ENCODE measurements around the gene LRRC27.
"Not testable (repeated sequence)": the region's sequence is repeated elsewhere in the genome, so short reads cannot be mapped to it uniquely, and the experiment has no call there.

The LRRC27 gene

DNA sequence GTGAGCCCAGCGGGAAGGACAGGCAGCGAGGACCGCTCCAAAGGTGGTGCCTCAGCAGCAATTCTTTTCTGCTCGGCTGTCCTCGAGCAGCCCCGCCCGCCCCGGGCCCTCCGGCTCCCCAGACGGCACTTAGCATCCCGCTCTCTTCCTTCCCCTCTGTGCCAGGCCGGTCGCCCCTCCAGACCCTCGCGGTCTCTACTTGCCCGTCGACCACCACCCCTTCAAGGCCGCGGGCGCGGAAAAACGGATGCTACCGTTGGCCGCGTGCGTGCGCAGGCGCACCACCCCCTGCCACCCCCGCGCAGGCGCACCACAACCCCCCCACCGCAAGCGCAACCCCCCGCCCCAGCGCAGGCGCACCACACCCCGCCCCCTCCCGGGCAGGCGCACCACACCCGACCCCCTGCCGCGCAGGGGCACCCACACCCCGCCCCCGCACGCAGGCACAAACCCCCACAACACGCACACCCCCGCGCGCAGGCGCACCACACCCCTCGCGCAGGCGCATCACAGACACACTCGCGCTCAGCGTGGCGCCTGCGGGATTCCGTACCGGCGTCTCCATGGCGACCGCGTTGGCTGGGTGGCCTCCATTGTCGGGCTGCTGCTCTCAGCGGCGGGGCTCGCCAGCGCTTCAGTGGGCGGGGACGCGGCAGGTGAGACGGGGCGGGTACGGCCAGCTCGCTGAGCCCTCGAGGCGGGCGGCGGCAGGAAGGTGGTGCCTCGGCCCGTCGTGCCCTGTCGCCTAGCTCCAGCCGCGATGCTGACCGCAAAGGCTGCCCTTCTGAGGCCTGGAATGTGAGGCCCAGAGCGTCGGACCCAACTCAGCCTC, at the start of gene LRRC27:
TSS of gene LRRC27 (plus strand) at position 593 of the 832 bp plus-strand sequence. CDS start 1,332 bp downstream, outside the sequence.
- DNase-seq, result peak; percentile 100

DNA sequence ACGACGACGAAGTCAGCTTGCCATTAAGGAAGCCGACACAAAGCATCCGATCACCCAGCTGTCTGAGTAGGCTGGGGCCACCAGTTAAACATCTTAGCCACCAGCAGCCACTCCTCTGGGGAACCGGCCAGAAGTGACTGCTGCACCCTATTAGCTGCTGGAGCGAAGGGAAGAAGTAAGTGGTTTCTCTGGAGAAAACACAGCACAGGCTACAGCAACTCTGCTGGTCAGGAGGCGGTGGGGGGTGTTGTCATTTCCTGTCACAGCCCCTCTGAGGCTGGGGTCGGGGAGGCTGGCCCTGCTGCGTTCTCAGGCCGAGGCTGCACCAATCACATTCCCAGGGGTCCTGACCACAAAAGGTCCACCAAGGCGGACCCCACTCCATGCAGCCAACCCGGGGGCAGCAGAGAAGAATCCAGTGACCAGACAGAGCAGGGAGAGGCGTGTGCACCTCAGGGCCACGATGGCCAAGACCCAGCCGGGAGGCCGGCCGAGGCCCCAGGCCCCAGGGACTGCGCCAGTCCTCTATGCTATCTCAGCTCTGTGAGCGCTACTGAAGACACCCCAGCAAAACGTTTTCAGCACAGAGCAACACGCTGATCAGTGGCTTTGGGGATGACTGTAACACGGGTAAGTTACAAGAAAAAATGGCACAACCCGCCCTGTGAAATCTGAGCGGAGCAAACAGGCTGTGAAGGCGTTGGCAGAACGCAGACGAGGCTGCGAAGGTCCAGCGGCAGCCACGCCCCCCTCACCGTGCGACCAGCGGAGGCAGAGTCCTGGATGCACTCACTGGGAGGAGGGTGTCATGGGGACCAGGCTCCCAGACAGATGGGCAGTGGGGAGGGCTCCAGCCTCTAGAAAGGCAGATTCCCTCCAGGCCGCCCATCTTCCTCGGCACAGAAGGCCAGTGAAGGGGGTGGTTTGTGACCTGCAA, 49.1 kb upstream of the LRRC27 start:
- DNase-seq, result no peak

DNA sequence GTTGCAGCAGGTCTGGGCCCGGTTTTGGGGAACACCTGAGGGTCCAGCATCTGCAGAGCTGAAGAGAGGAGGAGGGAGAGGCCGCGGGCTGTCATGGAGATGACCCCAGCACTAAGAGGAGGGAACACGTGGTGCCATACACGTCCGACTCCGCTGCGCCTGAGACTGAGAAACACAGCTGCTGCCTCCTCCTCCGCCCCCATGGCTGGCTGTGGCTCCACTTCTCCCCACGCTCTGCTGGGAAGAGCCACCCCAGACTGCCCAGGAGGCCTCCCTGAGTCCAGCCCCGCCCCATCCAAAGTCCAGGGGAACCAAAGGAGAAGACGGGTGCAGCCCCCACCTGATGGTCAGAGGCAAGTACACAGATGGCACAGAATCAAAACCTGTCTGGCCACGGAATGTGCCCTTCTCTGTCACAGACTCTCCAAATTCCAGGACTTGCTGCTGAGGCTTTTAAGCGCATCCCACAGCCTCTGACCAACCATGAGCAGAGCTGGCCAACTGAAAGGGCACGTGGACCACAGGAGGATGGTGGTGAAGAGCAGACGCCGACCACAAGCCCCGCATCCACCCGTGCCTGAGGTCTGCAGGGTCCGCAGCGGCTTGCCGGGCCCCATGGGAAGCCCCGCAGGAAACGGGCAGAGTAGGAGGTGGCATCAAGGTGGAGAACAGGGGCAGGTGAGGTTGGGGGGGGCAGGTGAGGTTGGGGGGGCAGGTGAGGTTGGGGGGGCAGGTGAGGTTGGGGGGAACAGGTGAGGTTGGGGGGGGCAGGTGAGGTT, 48.2 kb upstream of the LRRC27 start:
- no peak for DNase-seq

DNA sequence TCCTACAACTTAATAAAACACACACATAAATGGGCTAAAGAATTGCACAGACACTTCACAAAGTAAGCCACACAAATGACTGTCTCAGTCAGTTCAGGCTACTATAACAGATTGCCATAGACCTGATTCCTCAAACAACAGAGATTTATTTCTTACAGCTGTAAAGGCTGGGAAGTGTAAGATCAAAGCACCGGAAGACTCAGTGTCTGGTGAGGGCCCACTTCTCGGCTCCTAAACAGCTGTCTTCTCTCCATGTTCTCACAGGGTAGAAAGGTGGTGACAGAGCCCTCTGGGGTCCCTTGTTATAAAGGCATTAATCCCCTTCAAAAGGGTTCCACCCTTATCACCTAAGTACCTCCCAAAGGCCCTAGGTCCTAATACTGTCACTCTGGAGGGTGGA, 42.6 kb upstream of the LRRC27 start:
- DNase-seq, result no peak

- no peak for DNase-seq
Measured at GRCh38 chr10:132290631-132291030, 41.4 kb upstream of the LRRC27 start.

DNA sequence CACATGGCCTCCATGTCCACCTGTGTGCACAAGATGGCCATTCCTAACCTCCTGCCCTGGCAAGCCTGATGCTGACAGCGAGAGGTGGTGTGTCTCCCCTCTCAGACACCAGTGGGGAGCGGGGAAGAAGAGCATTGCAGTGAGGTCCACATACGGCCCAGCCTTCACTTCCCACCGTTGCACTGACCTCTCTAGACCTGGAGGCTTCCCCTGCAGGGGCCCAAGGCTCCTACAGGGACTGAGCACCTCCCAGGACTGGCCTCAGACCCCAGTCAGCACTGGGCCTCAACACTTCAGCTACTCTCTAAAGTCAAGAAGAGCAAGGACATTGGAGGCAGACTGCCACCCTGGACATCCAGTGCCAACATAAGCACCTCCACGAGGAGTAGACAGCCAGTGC, 40.2 kb upstream of the LRRC27 start:
- DNase-seq, result no peak

GRCh38 chr10:132292287-132293200, 39.4 kb upstream of the LRRC27 start:
- no peak for DNase-seq

- no peak for DNase-seq
Measured at GRCh38 chr10:132293201-132293812, 38.7 kb upstream of the LRRC27 start.

GRCh38 chr10:132293813-132294520, 38.0 kb upstream of the LRRC27 start:
- DNase-seq, result no peak

DNA sequence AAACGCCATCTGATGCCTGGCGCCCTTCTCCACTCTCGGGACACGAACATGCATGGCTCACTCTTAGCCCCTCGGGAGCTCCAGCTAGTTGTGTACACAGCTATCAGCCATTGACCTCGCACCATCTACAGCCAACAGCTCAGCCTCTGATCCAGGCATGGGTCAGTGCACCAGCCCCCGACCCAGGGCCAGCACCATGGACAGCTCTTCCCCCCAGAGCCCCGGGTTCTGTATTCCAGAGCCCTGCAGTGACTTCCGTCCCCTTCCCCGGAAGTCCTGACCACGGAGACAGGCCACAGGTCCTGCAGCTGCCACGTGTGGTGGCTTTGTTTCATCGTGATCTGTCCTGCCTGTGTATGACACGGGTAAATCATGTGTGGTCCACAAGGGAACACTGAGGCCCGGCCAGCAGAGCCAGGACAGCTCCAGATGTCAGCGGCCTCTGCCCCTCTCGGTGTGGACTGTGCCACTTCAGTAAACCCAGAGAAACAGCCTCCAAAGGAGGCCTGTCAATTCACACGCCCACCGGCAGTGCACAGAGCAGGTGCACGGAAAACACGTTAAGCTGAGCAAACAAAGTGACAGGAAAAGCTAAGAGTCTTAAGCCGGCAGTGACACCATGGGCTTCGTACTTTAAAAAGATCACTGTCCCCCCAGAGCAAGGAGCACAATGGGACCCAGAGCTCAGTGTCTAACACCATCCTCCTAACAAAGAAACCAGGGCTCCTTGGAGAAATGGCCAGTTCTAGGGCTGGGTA, 37.3 kb upstream of the LRRC27 start:
- DNase-seq, result no peak

- not testable (repeated sequence) for DNase-seq
Measured at GRCh38 chr10:132295481-132295880, 36.5 kb upstream of the LRRC27 start.

DNA sequence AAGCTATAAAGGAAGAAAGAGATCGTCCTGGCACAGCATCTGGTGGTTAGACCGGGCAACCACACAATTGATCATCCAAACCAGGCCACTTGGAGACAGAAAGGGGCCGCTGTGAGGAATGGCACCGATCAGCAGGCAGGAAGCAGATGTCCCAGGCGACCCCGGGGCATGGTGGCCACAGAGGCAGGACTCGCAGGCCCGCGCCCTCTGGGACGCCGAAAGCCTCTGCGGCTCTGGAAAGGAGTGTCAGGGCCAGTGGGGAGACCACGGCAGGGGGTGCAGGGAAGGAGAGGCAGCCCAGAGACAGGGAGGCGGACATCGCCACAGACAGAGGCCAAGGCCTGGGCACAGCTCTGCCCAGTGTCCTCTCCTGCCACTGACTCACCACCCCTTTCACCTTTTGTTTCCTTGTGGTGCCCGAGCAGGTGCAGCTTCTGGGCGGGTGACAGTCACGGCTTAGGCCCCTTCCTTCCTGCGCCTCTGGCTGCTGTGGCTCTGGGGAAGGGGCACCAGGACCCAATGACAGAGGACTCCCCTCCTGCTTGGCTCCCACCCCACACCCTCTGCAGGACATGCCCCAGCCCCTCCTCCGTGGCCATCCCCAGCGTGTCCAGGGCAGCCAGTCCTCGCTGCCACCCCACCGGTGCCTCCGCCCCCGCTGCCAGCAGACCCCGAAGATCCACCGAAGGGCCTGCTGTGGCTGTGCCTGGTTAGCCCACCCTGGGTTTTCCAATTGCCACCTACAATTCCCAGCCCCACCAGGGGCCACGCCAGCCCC, 35.1 kb upstream of the LRRC27 start:
- no peak for DNase-seq

DNA sequence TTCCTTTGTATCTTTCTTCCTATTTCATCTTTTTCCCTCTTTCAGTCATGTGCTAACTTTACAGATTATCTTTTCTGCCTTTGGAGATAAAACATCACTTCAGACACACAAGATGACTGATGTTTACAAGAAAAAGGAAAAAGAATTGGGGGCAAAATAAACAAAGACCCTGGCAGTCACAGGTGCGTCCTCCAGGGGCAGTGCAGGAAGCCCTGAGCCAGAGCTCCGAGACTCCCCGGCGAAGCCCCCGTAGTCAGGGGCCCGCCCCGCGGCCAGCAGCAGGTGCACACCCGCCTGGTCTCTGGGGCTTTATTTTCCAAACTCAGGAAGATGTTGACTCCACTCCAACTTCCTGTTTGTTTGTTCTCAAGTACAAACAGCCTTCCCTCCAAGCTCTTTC, 34.5 kb upstream of the LRRC27 start:
- DNase-seq, result no peak

DNA sequence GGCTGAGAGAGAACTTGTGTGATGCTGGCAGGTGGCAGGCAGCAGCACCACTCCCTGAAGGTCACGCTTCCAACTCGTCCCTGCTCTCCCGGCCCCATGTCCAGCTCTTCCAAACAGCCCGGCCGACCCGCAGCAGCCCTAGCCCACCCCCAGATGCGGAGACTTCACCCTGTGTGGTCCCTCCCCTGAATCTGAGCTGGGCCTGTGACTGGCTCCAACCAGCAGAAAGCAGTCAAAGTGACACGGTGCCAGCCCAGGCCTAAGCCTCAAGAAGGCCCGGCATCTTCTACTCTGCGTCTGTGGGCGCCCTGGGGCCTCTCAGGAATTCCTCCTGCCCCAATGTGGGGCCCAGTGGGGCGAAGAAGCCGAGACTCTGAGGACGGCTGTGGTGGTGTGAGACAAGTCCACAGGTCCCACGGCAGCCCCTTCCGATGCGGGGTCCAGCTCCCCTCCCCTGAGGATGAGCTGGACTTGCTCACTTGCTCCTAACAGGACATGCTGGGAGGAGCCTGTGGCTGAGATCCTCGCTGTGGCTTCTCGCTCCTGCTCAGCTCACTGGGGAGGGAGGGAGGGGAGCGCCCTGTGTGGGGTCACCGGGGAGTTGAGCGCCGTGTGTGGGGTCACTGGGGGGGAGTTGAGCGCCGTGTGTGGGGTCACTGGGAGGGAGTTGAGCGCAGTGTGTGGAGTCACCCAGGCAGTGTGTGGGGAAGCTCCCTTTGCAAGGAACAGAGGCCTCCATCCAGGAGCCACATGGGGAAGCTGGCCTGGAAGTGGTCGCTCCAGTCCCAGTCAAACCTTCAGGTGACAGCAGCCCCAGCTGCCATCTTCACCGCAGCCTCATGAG, 33.7 kb upstream of the LRRC27 start:
- no peak for DNase-seq

GRCh38 chr10:132299371-132300336, 32.3 kb upstream of the LRRC27 start:
- no peak for DNase-seq

GRCh38 chr10:132300582-132300981, 31.4 kb upstream of the LRRC27 start:
- no peak for DNase-seq
